IMR-90 (cell line): Measurements from ENCODE around the gene SPTLC1. TPM values are rescaled to one million over a fixed set of nuclear protein-coding genes. Genes with fewer than 3 reads are reported as not detected.

Source experiments
- ATAC-seq: fragments of 200-7000 bp; cut with Tn5 transposase; 2 replicates; pipeline ENCODE4 v1.9.1; 2020; ENCODE audit warnings: low read depth, mild to moderate bottlenecking, moderate library complexity
- BruUV-seq: library from RNA; stranded (reverse); fragments of 400-500 nt; replicated peaks from 2 replicates; lab custom pipeline; 2021; lab: Mats Ljungman, UMichigan
- CTCF ChIA-PET: fragments of 300-600 bp; formaldehyde crosslinking; extraction: SDS; loops from one replicate; lab custom pipeline; 2021; ENCODE audit warnings: antibody characterized with exemption; lab: Yijun Ruan, JAX
- POLR2A ChIA-PET: fragments of 300-600 bp; sonication (Branson Sonifier 250); formaldehyde crosslinking; loops from one replicate; lab custom pipeline; 2022; ENCODE audit warnings: antibody characterized with exemption; ENCODE audit not compliant: unreplicated experiment; lab: Charles Lee
- DNase-seq: peaks from one replicate; pipeline ENCODE4 v3.0.0; 2013
- H2AFZ ChIP-seq: replicated peaks from 2 replicates; pipeline ENCODE3; 2013; ENCODE audit warnings: low read length, mild to moderate bottlenecking; ENCODE audit not compliant: poor library complexity
- H2AK5ac ChIP-seq: 2 replicates; pipeline ENCODE4 v1.6.1; 2013; ENCODE audit warnings: low read depth, low read length, inconsistent platforms
- H2AK9ac ChIP-seq: replicated peaks from 2 replicates; pipeline ENCODE3; 2013; ENCODE audit warnings: mild to moderate bottlenecking, low read depth, low read length, moderate library complexity; ENCODE audit not compliant: poor library complexity
- H2BK120ac ChIP-seq: 2 replicates; pipeline ENCODE4 v1.6.1; 2013; ENCODE audit warnings: low read depth, low read length, inconsistent platforms
- H2BK15ac ChIP-seq: 3 replicates; pipeline ENCODE4 v1.6.1; 2013; ENCODE audit warnings: low read depth, low read length, inconsistent platforms
- H2BK20ac ChIP-seq: 2 replicates; pipeline ENCODE4 v1.6.1; 2013; ENCODE audit warnings: low read depth, mild to moderate bottlenecking, inconsistent platforms, low read length, moderate library complexity
- H2BK5ac ChIP-seq: 2 replicates; pipeline ENCODE4 v1.6.1; 2013; ENCODE audit warnings: mild to moderate bottlenecking, low read depth, low read length, inconsistent platforms; ENCODE audit not compliant: poor library complexity, severe bottlenecking
- H3K14ac ChIP-seq: replicated peaks from 2 replicates; pipeline ENCODE4 v1.6.1; 2013; ENCODE audit warnings: low read depth, low read length, inconsistent platforms
- H3K18ac ChIP-seq: 2 replicates; pipeline ENCODE4 v1.6.1; 2013; ENCODE audit warnings: low read depth, low read length, control low read depth
- H3K23ac ChIP-seq: 2 replicates; pipeline ENCODE4 v1.6.1; 2013; ENCODE audit warnings: low read depth, low read length, inconsistent platforms
- H3K27ac ChIP-seq: 2 replicates; pipeline ENCODE4 v1.5.1; 2013; ENCODE audit warnings: mild to moderate bottlenecking, control low read depth, low read length; ENCODE audit not compliant: insufficient read depth
- H3K27me3 ChIP-seq: 2 replicates; pipeline ENCODE4 v1.6.1; 2013; ENCODE audit warnings: low read length; ENCODE audit not compliant: control insufficient read depth, insufficient read depth
- H3K36me3 ChIP-seq: 2 replicates; pipeline ENCODE4 v1.6.1; 2013; ENCODE audit warnings: low read length, mixed read lengths; ENCODE audit not compliant: control insufficient read depth, insufficient read depth
- H3K4ac ChIP-seq: 2 replicates; pipeline ENCODE4 v1.6.1; 2013; ENCODE audit warnings: low read depth, low read length, inconsistent platforms
- H3K4me1 ChIP-seq: 2 replicates; pipeline ENCODE4 v1.6.1; 2013; ENCODE audit warnings: low read length, mixed read lengths; ENCODE audit not compliant: control insufficient read depth, insufficient read depth
- H3K4me2 ChIP-seq: 2 replicates; pipeline ENCODE4 v1.6.1; 2013; ENCODE audit warnings: low read depth, mild to moderate bottlenecking, control low read depth, low read length, moderate library complexity
- H3K4me3 ChIP-seq: 2 replicates; pipeline ENCODE4 v1.5.1; 2013; ENCODE audit warnings: low read depth, mild to moderate bottlenecking, control low read depth, low read length, moderate library complexity; ENCODE audit not compliant: insufficient read depth
- H3K56ac ChIP-seq: 2 replicates; pipeline ENCODE4 v1.6.1; 2013; ENCODE audit warnings: low read length, inconsistent platforms; ENCODE audit not compliant: insufficient read depth; ENCODE audit errors: extremely low read depth
- H3K79me1 ChIP-seq, 2 experiments: 2 replicates each; pipeline ENCODE4 v1.6.1; 2013; ENCODE audit warnings: low read length in 2 of 2, inconsistent platforms in 1 of 2, low read depth in 1 of 2
- H3K9ac ChIP-seq: 2 replicates; pipeline ENCODE4 v1.6.1; 2013; ENCODE audit warnings: low read depth, low read length, control low read depth
- H3K9me1 ChIP-seq: 2 replicates; pipeline ENCODE4 v1.6.1; 2013; ENCODE audit warnings: low read length, inconsistent platforms; ENCODE audit not compliant: insufficient read depth
- H3K9me3 ChIP-seq: 2 replicates; pipeline ENCODE4 v1.6.1; 2013; ENCODE audit warnings: low read length; ENCODE audit not compliant: control insufficient read depth, insufficient read depth
- H4K20me1 ChIP-seq: 2 replicates; pipeline ENCODE4 v1.6.1; 2013; ENCODE audit warnings: low read length, inconsistent platforms; ENCODE audit not compliant: insufficient read depth
- H4K5ac ChIP-seq: 2 replicates; pipeline ENCODE4 v1.6.1; 2013; ENCODE audit warnings: mild to moderate bottlenecking, low read depth, low read length, control low read depth
- H4K8ac ChIP-seq, 2 experiments: 2 replicates each; pipeline ENCODE4 v1.6.1; 2013; ENCODE audit warnings: low read depth in 2 of 2, low read length in 2 of 2, control low read depth in 1 of 2, inconsistent platforms in 1 of 2
- H4K91ac ChIP-seq: 2 replicates; pipeline ENCODE4 v1.6.1; 2013; ENCODE audit warnings: low read depth, low read length, inconsistent platforms; ENCODE audit not compliant: insufficient read depth
- BHLHE40 ChIP-seq: fragments of 150-350 bp; IDR thresholded peaks from 2 replicates; pipeline ENCODE4 v1.6.1; 2016; ENCODE audit warnings: mild to moderate bottlenecking, low read depth, low read length
- ELK1 ChIP-seq: fragments of 150-350 bp; IDR thresholded peaks from 2 replicates; pipeline ENCODE4 v1.6.1; 2016; ENCODE audit warnings: low read depth, mild to moderate bottlenecking, low read length, moderate library complexity, borderline replicate concordance
- FOS ChIP-seq: fragments of 150-350 bp; IDR thresholded peaks from 2 replicates; pipeline ENCODE4 v1.6.1; 2016; ENCODE audit warnings: low read depth, low read length
- MAFK ChIP-seq: IDR thresholded peaks from 2 replicates; pipeline ENCODE4 v1.6.1; 2012; ENCODE audit warnings: low read depth, low read length, improper control_type of control experiment
- MAZ ChIP-seq: IDR thresholded peaks from 2 replicates; pipeline ENCODE4 v1.6.1; 2012; ENCODE audit warnings: low read depth, mild to moderate bottlenecking, low read length, improper control_type of control experiment, moderate library complexity, borderline replicate concordance
- MXI1 ChIP-seq: IDR thresholded peaks from 2 replicates; pipeline ENCODE4 v1.6.1; 2012; ENCODE audit warnings: low read depth, mild to moderate bottlenecking, low read length, moderate library complexity, borderline replicate concordance
- RAD21 ChIP-seq: IDR thresholded peaks from 2 replicates; pipeline ENCODE4 v1.6.1; 2012; ENCODE audit warnings: low read length, improper control_type of control experiment
- RCOR1 ChIP-seq: IDR thresholded peaks from 2 replicates; pipeline ENCODE4 v1.6.1; 2012; ENCODE audit warnings: mild to moderate bottlenecking, low read length, improper control_type of control experiment; ENCODE audit not compliant: insufficient replicate concordance
- SMC3 ChIP-seq: fragments of 150-350 bp; IDR thresholded peaks from 2 replicates; pipeline ENCODE4 v1.6.1; 2016; ENCODE audit warnings: low read depth, mild to moderate bottlenecking, antibody characterized with exemption, low read length, moderate library complexity
- WGBS, 2 experiments: methylation state at CpG; one replicate each; pipeline versions ENCODE4 v1.1.5 to v1.1.7; 2013; ENCODE audit warnings: missing lambda C conversion rate in 2 of 2; ENCODE audit not compliant: insufficient read length in 1 of 2; ENCODE audit errors: extremely low coverage in 2 of 2; 5-methylcytosine and 5-hydroxymethylcytosine counted together
- dilution Hi-C: fragments of 300-500 bp; cut with HindIII; formaldehyde crosslinking; loops from one replicate; pipeline ENCODE4 v1.14.3; 2018; ENCODE audit warnings: low sequenced_read_pairs; ENCODE audit not compliant: unreplicated experiment
- in situ Hi-C: fragments of 300-500 bp; cut with MboI; formaldehyde crosslinking; loops from 3 replicates; pipeline ENCODE4 v1.14.3; 2019; ENCODE audit warnings: low sequenced_read_pairs, inconsistent platforms, mixed read lengths
- intact Hi-C: fragments of 100-400 bp; cut with micrococcal nuclease; formaldehyde crosslinking; loops from 2 replicates; pipeline ENCODE4 v1.10.0; 2022
- polyA plus RNA-seq, 3 experiments: library from polyadenylated mRNA; depleted of rRNA; stranded (reverse); fragments of >200 nt; gene quantifications; 2 replicates each; pipeline ENCODE4 v1.2.3, GENCODE V29; 2012; ENCODE audit warnings: low replicate concordance in 1 of 3
- total RNA-seq: library from RNA; depleted of rRNA; stranded (reverse); fragments of >200 nt; gene quantifications from 2 replicates; pipeline ENCODE4 v1.2.3, GENCODE V29; 2012
- TF ChIP-seq, protein P1 (sequence below): conservative IDR thresholded peaks from 2 replicates; pipeline ENCODE4 v1.5.1; 2012; ENCODE audit warnings: mild to moderate bottlenecking, low read depth, low read length, improper control_type of control experiment

The SPTLC1 gene
- total and polyA plus RNA-seq, 2 of the 4 experiments (the other 2 are of a cell fraction): 65.7 to 92.7 TPM

- Histone ChIP-seq H3K23ac (no peak overlapping the region), H3K27ac (no peak overlapping the region), H3K4me1 (no peaks in the 10 kb centered on the region), H3K4me2 (no peak overlapping the region), H3K9me3 (no peaks in the 10 kb centered on the region), H3K4ac (no peak overlapping the region), H2BK15ac (no peak overlapping the region), H2AK5ac (no peak overlapping the region), H2BK20ac (no peak overlapping the region), H3K9me1 (no peaks in the 10 kb centered on the region), H3K18ac (no peak overlapping the region), H4K8ac (no peak overlapping the region), H2BK120ac (no peak overlapping the region), H2AFZ (no peak overlapping the region), H3K14ac (no peak overlapping the region), H3K9ac (no peak overlapping the region), H4K5ac (no peak overlapping the region), H3K79me1 (no peaks in the 10 kb centered on the region), H2AK9ac (no peak overlapping the region), H2BK5ac (no peak overlapping the region), H4K20me1 (no peaks in the 10 kb centered on the region), H3K27me3 (peaks cover 4% of the 10 kb centered on the region), H3K36me3 (no peaks in the 10 kb centered on the region), H4K91ac (no peak overlapping the region), H3K56ac (no peak overlapping the region), H3K4me3 (no peak overlapping the region)
- in situ Hi-C loops (no loop called here), dilution Hi-C loops (no loop called here), intact Hi-C loops (no loop called here)
- ATAC-seq: peak; percentile 65
- no peak for TF ChIP-seq SMC3
- TF ChIP-seq BHLHE40: no peak
- no peak for TF ChIP-seq ELK1
- TF ChIP-seq MXI1: no peak
- TF ChIP-seq RCOR1: no peak
- no peak for TF ChIP-seq MAZ
- TF ChIP-seq, protein P1, sequence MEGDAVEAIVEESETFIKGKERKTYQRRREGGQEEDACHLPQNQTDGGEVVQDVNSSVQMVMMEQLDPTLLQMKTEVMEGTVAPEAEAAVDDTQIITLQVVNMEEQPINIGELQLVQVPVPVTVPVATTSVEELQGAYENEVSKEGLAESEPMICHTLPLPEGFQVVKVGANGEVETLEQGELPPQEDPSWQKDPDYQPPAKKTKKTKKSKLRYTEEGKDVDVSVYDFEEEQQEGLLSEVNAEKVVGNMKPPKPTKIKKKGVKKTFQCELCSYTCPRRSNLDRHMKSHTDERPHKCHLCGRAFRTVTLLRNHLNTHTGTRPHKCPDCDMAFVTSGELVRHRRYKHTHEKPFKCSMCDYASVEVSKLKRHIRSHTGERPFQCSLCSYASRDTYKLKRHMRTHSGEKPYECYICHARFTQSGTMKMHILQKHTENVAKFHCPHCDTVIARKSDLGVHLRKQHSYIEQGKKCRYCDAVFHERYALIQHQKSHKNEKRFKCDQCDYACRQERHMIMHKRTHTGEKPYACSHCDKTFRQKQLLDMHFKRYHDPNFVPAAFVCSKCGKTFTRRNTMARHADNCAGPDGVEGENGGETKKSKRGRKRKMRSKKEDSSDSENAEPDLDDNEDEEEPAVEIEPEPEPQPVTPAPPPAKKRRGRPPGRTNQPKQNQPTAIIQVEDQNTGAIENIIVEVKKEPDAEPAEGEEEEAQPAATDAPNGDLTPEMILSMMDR: no peak
- no peak for TF ChIP-seq MAFK
- TF ChIP-seq RAD21: no peak
- no peak for TF ChIP-seq FOS
- peak; percentile 37 for DNase-seq
- ChIA-PET CTCF (no interaction called here), POLR2A (no interaction called here)
- no CpG with 5 or more reads among the region's 6 CpGs for WGBS, 2 experiments
- no TSS peak for BruUV-seq
Measured at GRCh38 chr9:92001244-92001643, 114.0 kb downstream of the SPTLC1 start.
